Calu3 (cell line): Measurements from ENCODE around the gene RIBC2. TPM values are rescaled to one million over a fixed set of nuclear protein-coding genes. Genes with fewer than 3 reads are reported as not detected.

Source experiments
- BruUV-seq: library from RNA; stranded (reverse); fragments of 400-500 nt; replicated peaks from 2 replicates; lab custom pipeline; 2021; lab: Mats Ljungman, UMichigan
- CTCF ChIA-PET: fragments of 300-600 bp; sonication (Branson Sonifier 250); formaldehyde crosslinking; loops from one replicate; lab custom pipeline; 2022; ENCODE audit warnings: antibody characterized with exemption; lab: Charles Lee
- DNase-seq: peaks from one replicate; pipeline ENCODE4 v3.0.0; 2022
- H3K27ac Mint-ChIP-seq: one replicate; pipeline ENCODE4 v1.8.0; 2022; ENCODE audit warnings: mixed read lengths; ENCODE audit not compliant: unreplicated experiment
- H3K27me3 Mint-ChIP-seq: one replicate; pipeline ENCODE4 v1.8.0; 2022; ENCODE audit warnings: mixed read lengths; ENCODE audit not compliant: unreplicated experiment
- H3K36me3 Mint-ChIP-seq: one replicate; pipeline ENCODE4 v1.8.0; 2022; ENCODE audit warnings: mild to moderate bottlenecking, moderate library complexity, mixed read lengths; ENCODE audit not compliant: insufficient read depth, unreplicated experiment
- H3K4me1 Mint-ChIP-seq: one replicate; pipeline ENCODE4 v1.8.0; 2022; ENCODE audit warnings: mild to moderate bottlenecking, low read depth, mixed read lengths; ENCODE audit not compliant: unreplicated experiment
- H3K4me3 Mint-ChIP-seq: one replicate; pipeline ENCODE4 v1.8.0; 2022; ENCODE audit warnings: mild to moderate bottlenecking, low read depth, moderate library complexity, mixed read lengths; ENCODE audit not compliant: unreplicated experiment
- H3K9me3 Mint-ChIP-seq: one replicate; pipeline ENCODE4 v1.8.0; 2022; ENCODE audit warnings: low read depth, mixed read lengths; ENCODE audit not compliant: unreplicated experiment
- intact Hi-C: fragments of 100-400 bp; cut with micrococcal nuclease; formaldehyde crosslinking; loops from one replicate; pipeline ENCODE4 v1.10.0; 2022; ENCODE audit not compliant: unreplicated experiment
- total RNA-seq: library from RNA; stranded (reverse); gene quantifications from 2 replicates; pipeline ENCODE4 v1.2.3, GENCODE V29; 2022
- TF ChIP-seq, protein P1 (sequence below): fragments of 200-600 bp; IDR thresholded peaks from one replicate; pipeline ENCODE4 v1.8.0; 2022; ENCODE audit warnings: antibody characterized with exemption; ENCODE audit not compliant: unreplicated experiment

The RIBC2 gene
- total RNA-seq, 1 experiment from 2014 or later: 4.5 TPM

DNA sequence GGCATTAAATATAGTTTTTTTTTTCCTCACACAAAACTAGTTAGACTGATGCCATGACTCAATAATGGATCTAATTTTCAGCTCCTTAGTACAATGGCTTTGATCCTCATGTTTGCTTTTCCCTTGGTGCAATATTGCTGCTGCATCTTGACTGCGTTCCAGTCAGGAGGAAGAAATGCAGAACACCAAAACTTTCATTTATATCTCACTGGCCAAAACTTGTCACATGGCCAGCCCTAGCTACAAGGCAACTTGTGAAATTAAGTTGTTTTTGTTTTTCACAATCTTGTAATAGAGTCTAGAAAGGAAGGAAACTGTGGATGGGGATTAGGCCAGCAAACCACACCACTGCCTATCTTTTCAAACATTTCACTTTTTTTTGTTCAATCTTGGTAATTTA, 36.8 kb upstream of the RIBC2 start:
- H3K4me3 Mint-ChIP-seq: no peak overlapping the region
- H3K27ac Mint-ChIP-seq: no peak overlapping the region
- no peaks in the 10 kb centered on the region for H3K27me3 Mint-ChIP-seq
- no peak for DNase-seq
- no peaks in the 10 kb centered on the region for H3K9me3 Mint-ChIP-seq
- no TSS peak for BruUV-seq
- intact Hi-C loops: no loop called here
- TF ChIP-seq, protein P1, sequence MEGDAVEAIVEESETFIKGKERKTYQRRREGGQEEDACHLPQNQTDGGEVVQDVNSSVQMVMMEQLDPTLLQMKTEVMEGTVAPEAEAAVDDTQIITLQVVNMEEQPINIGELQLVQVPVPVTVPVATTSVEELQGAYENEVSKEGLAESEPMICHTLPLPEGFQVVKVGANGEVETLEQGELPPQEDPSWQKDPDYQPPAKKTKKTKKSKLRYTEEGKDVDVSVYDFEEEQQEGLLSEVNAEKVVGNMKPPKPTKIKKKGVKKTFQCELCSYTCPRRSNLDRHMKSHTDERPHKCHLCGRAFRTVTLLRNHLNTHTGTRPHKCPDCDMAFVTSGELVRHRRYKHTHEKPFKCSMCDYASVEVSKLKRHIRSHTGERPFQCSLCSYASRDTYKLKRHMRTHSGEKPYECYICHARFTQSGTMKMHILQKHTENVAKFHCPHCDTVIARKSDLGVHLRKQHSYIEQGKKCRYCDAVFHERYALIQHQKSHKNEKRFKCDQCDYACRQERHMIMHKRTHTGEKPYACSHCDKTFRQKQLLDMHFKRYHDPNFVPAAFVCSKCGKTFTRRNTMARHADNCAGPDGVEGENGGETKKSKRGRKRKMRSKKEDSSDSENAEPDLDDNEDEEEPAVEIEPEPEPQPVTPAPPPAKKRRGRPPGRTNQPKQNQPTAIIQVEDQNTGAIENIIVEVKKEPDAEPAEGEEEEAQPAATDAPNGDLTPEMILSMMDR: no peak
- CTCF ChIA-PET: no interaction called here
- H3K36me3 Mint-ChIP-seq: no peaks in the 10 kb centered on the region
- no peaks in the 10 kb centered on the region for H3K4me1 Mint-ChIP-seq

DNA sequence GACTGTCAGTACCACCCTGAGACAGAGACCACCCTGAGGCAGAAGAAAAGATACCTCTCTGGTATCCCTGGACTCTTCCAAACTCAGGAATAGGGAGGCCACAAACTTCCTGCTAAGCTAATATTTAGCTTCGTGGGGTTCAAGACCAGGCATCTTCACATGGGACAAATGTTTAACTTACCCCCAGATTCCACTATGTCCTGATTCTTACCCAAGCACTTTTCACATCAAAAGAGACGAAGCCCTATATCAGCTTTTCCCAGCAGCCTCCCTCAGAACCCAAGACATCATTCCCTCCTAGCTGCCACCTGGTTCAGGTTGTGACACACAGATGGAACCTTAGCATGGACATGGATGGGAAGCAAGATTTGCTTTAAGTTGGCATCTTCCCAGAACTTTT, 32.1 kb upstream of the RIBC2 start:
- CTCF ChIA-PET: interaction anchor here (0.7 kb wide), 1 partner anchor 179 kb away, joined by 10 read pairs; no protein-coding TSS in a partner anchor
- Mint-ChIP-seq H3K27me3 (peaks cover 2% of the 10 kb centered on the region), H3K9me3 (no peaks in the 10 kb centered on the region), H3K4me3 (no peak overlapping the region), H3K4me1 (no peaks in the 10 kb centered on the region), H3K27ac (no peak overlapping the region), H3K36me3 (no peaks in the 10 kb centered on the region)
- no TSS peak for BruUV-seq
- TF ChIP-seq, protein P1: no peak
- intact Hi-C loops: no loop called here
- no peak for DNase-seq

DNA sequence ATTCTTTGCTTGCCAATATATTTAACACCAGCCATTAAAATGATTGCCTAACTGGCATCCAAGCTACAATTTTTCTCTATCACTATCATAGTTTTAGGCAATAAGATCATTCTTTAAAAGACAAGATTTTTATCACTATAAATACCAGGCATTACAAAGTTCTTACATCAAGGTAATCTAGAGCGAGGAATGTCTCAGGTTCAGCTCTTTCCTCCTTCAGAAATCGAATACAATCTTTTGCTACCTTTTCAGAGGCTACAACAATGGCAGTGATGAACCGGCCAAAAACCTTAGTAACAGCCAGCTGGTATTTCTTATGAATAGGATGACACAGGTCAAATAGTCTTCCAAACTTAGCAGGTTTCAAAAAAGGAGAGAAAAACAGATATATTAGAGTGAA, 23.9 kb upstream of the RIBC2 start:
- no TSS peak for BruUV-seq
- CTCF ChIA-PET: no interaction called here
- no peaks in the 10 kb centered on the region for H3K4me1 Mint-ChIP-seq
- no peaks in the 10 kb centered on the region for H3K36me3 Mint-ChIP-seq
- intact Hi-C loops: no loop called here
- H3K4me3 Mint-ChIP-seq: no peak overlapping the region
- H3K27me3 Mint-ChIP-seq: peaks cover 59% of the 10 kb centered on the region
- no peak for DNase-seq
- no peak overlapping the region for H3K27ac Mint-ChIP-seq
- no peaks in the 10 kb centered on the region for H3K9me3 Mint-ChIP-seq
- TF ChIP-seq, protein P1: no peak

DNA sequence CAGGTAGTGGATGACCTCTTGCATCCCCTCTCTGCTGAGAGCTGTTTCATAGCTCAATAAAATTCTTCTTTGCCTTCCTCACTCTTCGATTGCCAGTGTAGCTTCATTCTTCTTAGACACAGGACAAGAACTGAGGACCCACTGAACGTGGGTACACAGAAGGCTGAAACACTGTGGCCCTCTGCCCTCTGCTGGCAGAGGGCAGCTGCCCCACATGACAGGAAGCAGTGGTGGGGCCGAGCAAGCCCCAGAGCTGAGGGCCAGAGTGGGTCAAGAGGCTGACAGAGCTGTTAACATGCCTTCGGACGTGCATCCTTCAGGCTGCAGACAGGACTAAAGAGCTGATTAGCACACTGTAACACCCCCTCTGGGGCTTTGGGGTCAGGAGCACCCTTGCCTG, 15.7 kb upstream of the RIBC2 start:
- H3K9me3 Mint-ChIP-seq: no peaks in the 10 kb centered on the region
- H3K27me3 Mint-ChIP-seq: peaks cover 49% of the 10 kb centered on the region
- no peaks in the 10 kb centered on the region for H3K4me1 Mint-ChIP-seq
- intact Hi-C loops: no loop called here
- no TSS peak for BruUV-seq
- H3K4me3 Mint-ChIP-seq: no peak overlapping the region
- H3K36me3 Mint-ChIP-seq: no peaks in the 10 kb centered on the region
- DNase-seq: no peak
- H3K27ac Mint-ChIP-seq: no peak overlapping the region
- CTCF ChIA-PET: no interaction called here
- TF ChIP-seq, protein P1: no peak

DNA sequence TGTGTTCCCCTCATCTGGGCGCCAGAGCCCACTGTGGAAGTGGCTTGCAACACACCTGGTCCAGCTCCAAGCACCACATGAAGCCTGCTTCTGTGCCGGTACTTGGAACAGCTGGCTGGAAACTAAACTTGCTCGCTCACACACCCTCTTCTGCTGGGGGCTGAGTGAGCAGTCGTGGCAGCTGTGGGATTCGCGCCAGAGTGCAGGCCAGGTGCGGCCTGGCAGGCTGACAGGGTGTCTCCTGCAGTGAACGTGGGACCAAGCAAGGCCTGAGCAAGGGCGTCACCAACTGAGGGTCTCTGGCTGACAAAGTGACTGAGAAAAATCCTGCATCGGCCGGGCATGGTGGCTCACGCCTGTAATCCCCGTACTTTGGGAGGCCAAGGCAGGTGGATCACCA, 15.3 kb upstream of the RIBC2 start:
- H3K4me1 Mint-ChIP-seq: no peaks in the 10 kb centered on the region
- intact Hi-C loops: no loop called here
- CTCF ChIA-PET: no interaction called here
- peaks cover 47% of the 10 kb centered on the region for H3K27me3 Mint-ChIP-seq
- no peak for DNase-seq
- BruUV-seq: no TSS peak
- TF ChIP-seq, protein P1: no peak
- H3K36me3 Mint-ChIP-seq: no peaks in the 10 kb centered on the region
- H3K27ac Mint-ChIP-seq: no peak overlapping the region
- no peaks in the 10 kb centered on the region for H3K9me3 Mint-ChIP-seq
- H3K4me3 Mint-ChIP-seq: no peak overlapping the region
